HEK293 (cell line): ENCODE data around the gene ANTXR2.

Experiments
- CTCF ChIA-PET: fragments of 350-600 bp; formaldehyde crosslinking; extraction: SDS; loops from one replicate; lab custom pipeline; 2021; ENCODE audit warnings: antibody characterized with exemption; lab: Yijun Ruan, JAX
- POLR2A ChIA-PET: fragments of 300-600 bp; formaldehyde crosslinking; extraction: SDS; loops from one replicate; lab custom pipeline; 2020; ENCODE audit warnings: antibody characterized with exemption, inconsistent platforms; lab: Yijun Ruan, JAX
- H3K27ac ChIP-seq: fragments of 200-500 bp; sonication (Bioruptor generic); 2 replicates; pipeline ENCODE4 v1.5.1; 2014; ENCODE audit warnings: low read depth, low read length, control low read depth, inconsistent platforms; ENCODE audit errors: extremely low read depth
- H3K36me3 ChIP-seq, 2 experiments: fragments of 200-500 bp in 1 of 2; sonication (Bioruptor generic) in 1 of 2; 1 replicate in 1 of 2; 2 replicates in 1 of 2; pipeline ENCODE4 v1.5.1; 2014 to 2017; ENCODE audit warnings: inconsistent platforms in 2 of 2, low read length in 2 of 2; ENCODE audit not compliant: control insufficient read depth in 2 of 2, insufficient read depth in 1 of 2
- H3K4me1 ChIP-seq: fragments of 200-500 bp; sonication (Bioruptor generic); 2 replicates; pipeline ENCODE4 v1.5.1; 2014; ENCODE audit warnings: mild to moderate bottlenecking, low read length, inconsistent platforms; ENCODE audit not compliant: control insufficient read depth, insufficient read depth
- H3K4me3 ChIP-seq: 2 replicates; pipeline ENCODE4 v1.5.1; 2011; ENCODE audit warnings: low read depth, mild to moderate bottlenecking, control low read depth, low read length, moderate library complexity
- H3K9me3 ChIP-seq: fragments of 200-500 bp; sonication (Bioruptor generic); 2 replicates; pipeline ENCODE4 v1.5.1; 2014; ENCODE audit warnings: low read depth, low read length, inconsistent platforms; ENCODE audit not compliant: control insufficient read depth, insufficient read depth
- AEBP2 ChIP-seq: fragments of 450-650 bp; formaldehyde crosslinking; IDR thresholded peaks from 2 replicates; pipeline ENCODE4 v1.5.1; 2016; ENCODE audit warnings: missing biosample characterization, missing genetic modification characterization, borderline replicate concordance
- HOXA7 ChIP-seq: sonication (generic); formaldehyde crosslinking; IDR thresholded peaks from 2 replicates; pipeline ENCODE4 v1.8.1; 2022; ENCODE audit warnings: missing genetic modification reagents, borderline replicate concordance
- IKZF3 ChIP-seq: fragments of 450-650 bp; IDR thresholded peaks from 2 replicates; pipeline ENCODE4 v1.5.0; 2018; ENCODE audit warnings: missing biosample characterization, mild to moderate bottlenecking, missing genetic modification characterization, moderate library complexity
- KLF1 ChIP-seq: fragments of 450-650 bp; formaldehyde crosslinking; IDR thresholded peaks from 2 replicates; pipeline ENCODE4 v1.5.1; 2016; ENCODE audit warnings: missing biosample characterization, missing genetic modification characterization
- MYNN ChIP-seq: fragments of 450-650 bp; formaldehyde crosslinking; IDR thresholded peaks from 2 replicates; pipeline ENCODE4 v1.5.1; 2016; ENCODE audit warnings: missing biosample characterization, missing genetic modification characterization, borderline replicate concordance
- PRDM1 ChIP-seq: fragments of 450-650 bp; formaldehyde crosslinking; IDR thresholded peaks from 2 replicates; pipeline ENCODE4; 2016; ENCODE audit warnings: missing biosample characterization, missing genetic modification characterization
- PRDM2 ChIP-seq: fragments of 450-650 bp; formaldehyde crosslinking; IDR thresholded peaks from 2 replicates; pipeline ENCODE4 v1.5.1; 2016; ENCODE audit warnings: missing biosample characterization, missing genetic modification characterization, borderline replicate concordance
- SP2 ChIP-seq: fragments of 450-650 bp; formaldehyde crosslinking; IDR thresholded peaks from 2 replicates; pipeline ENCODE4 v1.5.1; 2016; ENCODE audit warnings: missing biosample characterization, missing genetic modification characterization
- ZBTB21 ChIP-seq: fragments of 450-650 bp; formaldehyde crosslinking; IDR thresholded peaks from 2 replicates; pipeline ENCODE4 v1.5.1; 2017; ENCODE audit warnings: missing biosample characterization, missing genetic modification characterization
- ZBTB6 ChIP-seq: fragments of 450-650 bp; formaldehyde crosslinking; IDR thresholded peaks from 2 replicates; pipeline ENCODE4 v1.5.1; 2017; ENCODE audit warnings: missing biosample characterization, missing genetic modification characterization
- ZFP37 ChIP-seq: fragments of 450-650 bp; formaldehyde crosslinking; IDR thresholded peaks from 2 replicates; pipeline ENCODE4 v1.5.1; 2016; ENCODE audit warnings: missing biosample characterization, missing genetic modification characterization
- ZNF146 ChIP-seq: fragments of 450-650 bp; formaldehyde crosslinking; IDR thresholded peaks from 2 replicates; pipeline ENCODE4 v1.5.1; 2016; ENCODE audit warnings: missing biosample characterization, missing genetic modification characterization
- ZNF157 ChIP-seq: fragments of 450-650 bp; formaldehyde crosslinking; IDR thresholded peaks from 2 replicates; pipeline ENCODE4 v1.5.1; 2016; ENCODE audit warnings: missing biosample characterization, missing genetic modification characterization
- ZNF2 ChIP-seq: fragments of 450-650 bp; formaldehyde crosslinking; IDR thresholded peaks from 2 replicates; pipeline ENCODE4 v1.5.1; 2016; ENCODE audit warnings: missing biosample characterization, missing genetic modification characterization
- ZNF221 ChIP-seq: fragments of 450-650 bp; formaldehyde crosslinking; IDR thresholded peaks from 2 replicates; pipeline ENCODE4 v1.5.1; 2017; ENCODE audit warnings: missing biosample characterization, missing genetic modification characterization, borderline replicate concordance
- ZNF24 ChIP-seq: fragments of 450-650 bp; formaldehyde crosslinking; IDR thresholded peaks from 2 replicates; pipeline ENCODE4 v1.5.1; 2016; ENCODE audit warnings: missing biosample characterization, missing genetic modification characterization
- ZNF311 ChIP-seq: fragments of 450-650 bp; formaldehyde crosslinking; IDR thresholded peaks from 2 replicates; pipeline ENCODE4 v1.5.1; 2017; ENCODE audit warnings: missing biosample characterization, missing genetic modification characterization, borderline replicate concordance
- ZNF37A ChIP-seq: fragments of 450-650 bp; IDR thresholded peaks from 2 replicates; pipeline ENCODE4 v1.5.1; 2018; ENCODE audit warnings: missing biosample characterization, missing genetic modification characterization
- ZNF501 ChIP-seq: fragments of 450-650 bp; formaldehyde crosslinking; IDR thresholded peaks from 2 replicates; pipeline ENCODE4 v1.5.1; 2016; ENCODE audit warnings: missing biosample characterization, missing genetic modification characterization
- ZNF513 ChIP-seq: fragments of 450-650 bp; IDR thresholded peaks from 2 replicates; pipeline ENCODE4 v1.5.1; 2018; ENCODE audit warnings: missing biosample characterization, missing genetic modification characterization
- ZNF544 ChIP-seq: fragments of 450-650 bp; formaldehyde crosslinking; IDR thresholded peaks from 2 replicates; pipeline ENCODE4 v1.5.0; 2017; ENCODE audit warnings: missing biosample characterization, missing genetic modification characterization
- ZNF571 ChIP-seq: fragments of 450-650 bp; formaldehyde crosslinking; IDR thresholded peaks from 2 replicates; pipeline ENCODE4 v1.5.0; 2017; ENCODE audit warnings: missing biosample characterization, missing genetic modification characterization
- ZNF600 ChIP-seq: fragments of 450-650 bp; formaldehyde crosslinking; IDR thresholded peaks from 2 replicates; pipeline ENCODE4 v1.5.1; 2016; ENCODE audit warnings: missing biosample characterization, missing genetic modification characterization
- ZNF701 ChIP-seq: fragments of 450-650 bp; formaldehyde crosslinking; IDR thresholded peaks from 2 replicates; pipeline ENCODE4 v1.5.1; 2016; ENCODE audit warnings: missing biosample characterization, missing genetic modification characterization
- ZNF777 ChIP-seq: fragments of 450-650 bp; formaldehyde crosslinking; IDR thresholded peaks from 2 replicates; pipeline ENCODE4 v1.5.1; 2017; ENCODE audit warnings: missing biosample characterization, missing genetic modification characterization, borderline replicate concordance
- ZNF791 ChIP-seq: fragments of 450-650 bp; formaldehyde crosslinking; IDR thresholded peaks from 2 replicates; pipeline ENCODE4 v1.5.1; 2016; ENCODE audit warnings: missing biosample characterization, missing genetic modification characterization
- ZSCAN30 ChIP-seq: fragments of 450-650 bp; IDR thresholded peaks from 2 replicates; pipeline ENCODE4 v1.5.1; 2018; ENCODE audit warnings: missing biosample characterization, mild to moderate bottlenecking, missing genetic modification characterization, moderate library complexity

Gene ANTXR2

GRCh38 chr4:79875344-79875899 is 197.6 kb downstream of the ANTXR2 start (continued):
- TF ChIP-seq PRDM2 (tag by site-specific recombination) (no peak), ZNF311 (no peak), ZNF513 (tag by site-specific recombination) (no peak), ZBTB21 (tag by site-specific recombination) (no peak), ZSCAN30 (tag by site-specific recombination) (no peak), ZNF157 (no peak)

- POLR2A ChIA-PET, result no interaction called here
- TF ChIP-seq ZFP37 (tag by site-specific recombination) (no peak), ZNF2 (no peak), ZBTB6 (tag by site-specific recombination) (no peak), ZNF544 (tag by site-specific recombination) (no peak), ZNF571 (tag by site-specific recombination) (no peak), ZNF791 (tag by site-specific recombination) (no peak), IKZF3 (tag by site-specific recombination) (no peak), ZNF777 (tag by site-specific recombination) (no peak), PRDM1 (no peak), ZNF701 (no peak), SP2 (tag by site-specific recombination) (no peak)
- H3K27ac ChIP-seq, result no peak overlapping the region
- no peak overlapping the region for H3K4me3 ChIP-seq
- CTCF ChIA-PET, result no interaction called here
- no peaks in the 10 kb centered on the region for H3K4me1 ChIP-seq
- H3K36me3 ChIP-seq, result no peaks in the 10 kb centered on the region
- no peaks in the 10 kb centered on the region for H3K9me3 ChIP-seq
Measured at GRCh38 chr4:79874197-79874596, 198.8 kb downstream of the ANTXR2 start.

GRCh38 chr4:79872738-79873137 is 200.3 kb downstream of the ANTXR2 start:
- H3K9me3 ChIP-seq, result no peaks in the 10 kb centered on the region
- no peaks in the 10 kb centered on the region for H3K4me1 ChIP-seq
- H3K27ac ChIP-seq, result no peak overlapping the region
- H3K4me3 ChIP-seq, result no peak overlapping the region
- ChIA-PET CTCF (no interaction called here), POLR2A (no interaction called here)
- no peaks in the 10 kb centered on the region for H3K36me3 ChIP-seq
- TF ChIP-seq ZNF221 (tag by site-specific recombination) (no peak), ZNF501 (no peak), AEBP2 (no peak), ZNF37A (no peak), ZSCAN30 (tag by site-specific recombination) (no peak), MYNN (tag by site-specific recombination) (no peak), ZNF24 (no peak), ZNF146 (tag by site-specific recombination) (no peak), HOXA7 (CRISPR knock-in tag) (no peak), KLF1 (tag by site-specific recombination) (no peak), ZNF600 (no peak)
